ENCODE data around the gene INS. TPM values are rescaled to one million over a fixed set of nuclear protein-coding genes. Genes with fewer than 3 reads are reported as not detected.

INS gene
- total RNA-seq, 1 donor from 2014 or later: not detected

DNA sequence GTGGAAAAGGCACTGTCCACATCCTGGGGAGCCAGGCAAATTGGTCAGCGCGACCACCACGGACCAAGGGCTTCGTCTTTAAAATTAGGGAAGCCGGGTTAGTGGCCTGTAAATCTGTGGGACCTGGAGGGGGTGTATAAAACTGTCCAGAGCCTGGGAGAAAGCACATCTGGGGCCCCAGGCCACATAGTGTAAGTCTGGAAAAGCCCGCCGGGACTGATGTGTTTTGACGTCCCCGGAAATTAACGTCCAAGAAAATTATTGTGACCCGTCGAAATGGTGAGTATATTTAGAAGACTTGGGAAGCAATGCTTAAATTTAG lies 17.6 kb downstream of the INS start:
- FAIRE-seq (no peak), DNase-seq (ENCODE audit: low read depth) (no peak)
- TF ChIP-seq EZH2 (IDR thresholded peaks at IDR 0.05; ENCODE audit: insufficient read depth, low read length): no peak
- TF ChIP-seq CTCF (IDR thresholded peaks at IDR 0.05; ENCODE audit: insufficient read depth, low read depth, low read length): no peak
- no peak overlapping the region for H3K27ac Mint-ChIP-seq (ENCODE audit: unreplicated experiment)
- H3K36me3 ChIP-seq (ENCODE audit: insufficient read depth, low read length): no peaks in the 10 kb centered on the region
- peaks cover 76% of the 10 kb centered on the region for H3K27me3 ChIP-seq (ENCODE audit: insufficient read depth, low read length)
- no peaks in the 10 kb centered on the region for H3K4me1 ChIP-seq (ENCODE audit: insufficient read depth, low read length)
- no peaks in the 10 kb centered on the region for H3K79me2 ChIP-seq (ENCODE audit: insufficient read depth, low read length)
- H3K9ac ChIP-seq (ENCODE audit: low read length): no peak overlapping the region
- no peaks in the 10 kb centered on the region for H3K9me3 Mint-ChIP-seq (ENCODE audit: unreplicated experiment)
- H3K4me3 Mint-ChIP-seq (ENCODE audit: unreplicated experiment): no peak overlapping the region
- no peaks in the 10 kb centered on the region for H3K36me3 Mint-ChIP-seq (ENCODE audit: low read depth, unreplicated experiment)
- H3K4me2 ChIP-seq (ENCODE audit: low read length): no peak overlapping the region
- H2AFZ ChIP-seq (ENCODE audit: low read depth, low read length): no peak overlapping the region
- no peaks in the 10 kb centered on the region for H3K4me1 Mint-ChIP-seq (ENCODE audit: low read depth, unreplicated experiment)
- H3K27ac ChIP-seq (ENCODE audit: low read depth, low read length): no peak overlapping the region
- peaks cover 66% of the 10 kb centered on the region for H3K27me3 Mint-ChIP-seq (ENCODE audit: low read depth, unreplicated experiment)
- H3K4me3 ChIP-seq (ENCODE audit: insufficient read depth, low read depth, low read length): no peak overlapping the region
- no peaks in the 10 kb centered on the region for H3K9me3 ChIP-seq (ENCODE audit: insufficient read depth, low read depth, low read length)
- H4K20me1 ChIP-seq (ENCODE audit: insufficient read depth, low read length): peaks cover 10% of the 10 kb centered on the region

GRCh38 chr11:2142762-2143202 lies 18.2 kb downstream of the INS start:
- Mint-ChIP-seq H3K27me3 (ENCODE audit: low read depth, unreplicated experiment) (peaks cover 62% of the 10 kb centered on the region), H3K27ac (ENCODE audit: unreplicated experiment) (no peak overlapping the region), H3K9me3 (ENCODE audit: unreplicated experiment) (no peaks in the 10 kb centered on the region), H3K36me3 (ENCODE audit: low read depth, unreplicated experiment) (no peaks in the 10 kb centered on the region), H3K4me1 (ENCODE audit: low read depth, unreplicated experiment) (no peaks in the 10 kb centered on the region), H3K4me3 (ENCODE audit: unreplicated experiment) (no peak overlapping the region)
- Histone ChIP-seq H3K9me3 (ENCODE audit: insufficient read depth, low read depth, low read length) (no peaks in the 10 kb centered on the region), H3K27ac (ENCODE audit: low read depth, low read length) (no peak overlapping the region), H3K79me2 (ENCODE audit: insufficient read depth, low read length) (no peaks in the 10 kb centered on the region), H3K27me3 (ENCODE audit: insufficient read depth, low read length) (peaks cover 71% of the 10 kb centered on the region), H3K4me2 (ENCODE audit: low read length) (no peak overlapping the region), H4K20me1 (ENCODE audit: insufficient read depth, low read length) (peaks cover 10% of the 10 kb centered on the region), H3K4me1 (ENCODE audit: insufficient read depth, low read length) (no peaks in the 10 kb centered on the region), H3K9ac (ENCODE audit: low read length) (no peak overlapping the region), H2AFZ (ENCODE audit: low read depth, low read length) (no peak overlapping the region), H3K4me3 (ENCODE audit: insufficient read depth, low read depth, low read length) (no peak overlapping the region), H3K36me3 (ENCODE audit: insufficient read depth, low read length) (no peaks in the 10 kb centered on the region)
- DNase-seq (ENCODE audit: low read depth) (peak; percentile 12), FAIRE-seq (no peak)
- no peak for TF ChIP-seq EZH2 (IDR thresholded peaks at IDR 0.05; ENCODE audit: insufficient read depth, low read length)

DNA sequence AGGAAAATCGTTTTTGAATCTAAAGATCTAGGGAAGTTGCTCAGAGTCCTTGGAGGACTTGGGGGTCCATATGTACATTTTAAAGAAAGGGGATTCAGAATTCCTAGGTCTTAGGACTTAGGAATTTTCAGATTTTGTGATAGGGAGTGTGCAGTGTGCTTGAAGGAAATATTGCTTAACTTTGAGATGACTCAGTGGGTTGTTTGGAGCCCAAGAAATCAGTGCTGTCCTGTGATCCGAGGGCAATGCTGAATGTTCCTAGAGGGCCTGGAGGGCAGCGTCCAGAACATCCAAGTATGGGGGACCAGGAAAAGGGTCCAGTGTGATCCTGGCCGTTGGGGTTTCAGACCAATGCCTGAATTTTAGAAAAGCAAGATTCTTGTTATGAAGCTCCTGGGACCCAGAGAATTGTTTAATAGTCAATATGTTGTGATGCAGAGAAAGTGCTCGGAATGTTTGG lies 18.7 kb downstream of the INS start:
- H3K27me3 Mint-ChIP-seq (ENCODE audit: low read depth, unreplicated experiment): peaks cover 61% of the 10 kb centered on the region
- FAIRE-seq: no peak
- peaks cover 71% of the 10 kb centered on the region for H3K27me3 ChIP-seq (ENCODE audit: insufficient read depth, low read length)
- no peak overlapping the region for H3K4me3 Mint-ChIP-seq (ENCODE audit: unreplicated experiment)
- DNase-seq (ENCODE audit: low read depth): peak; percentile 6
- H3K4me1 ChIP-seq (ENCODE audit: insufficient read depth, low read length): no peaks in the 10 kb centered on the region
- H3K27ac ChIP-seq (ENCODE audit: low read depth, low read length): no peak overlapping the region
- H3K4me2 ChIP-seq (ENCODE audit: low read length): no peak overlapping the region
- H3K27ac Mint-ChIP-seq (ENCODE audit: unreplicated experiment): no peak overlapping the region
- no peaks in the 10 kb centered on the region for H3K9me3 ChIP-seq (ENCODE audit: insufficient read depth, low read depth, low read length)
- no peaks in the 10 kb centered on the region for H3K36me3 ChIP-seq (ENCODE audit: insufficient read depth, low read length)
- H3K4me3 ChIP-seq (ENCODE audit: insufficient read depth, low read depth, low read length): no peak overlapping the region
- H4K20me1 ChIP-seq (ENCODE audit: insufficient read depth, low read length): peaks cover 10% of the 10 kb centered on the region
- H3K4me1 Mint-ChIP-seq (ENCODE audit: low read depth, unreplicated experiment): no peaks in the 10 kb centered on the region
- H3K79me2 ChIP-seq (ENCODE audit: insufficient read depth, low read length): no peaks in the 10 kb centered on the region
- no peak for TF ChIP-seq EZH2 (IDR thresholded peaks at IDR 0.05; ENCODE audit: insufficient read depth, low read length)
- TF ChIP-seq CTCF (IDR thresholded peaks at IDR 0.05; ENCODE audit: insufficient read depth, low read depth, low read length): no peak
- H3K36me3 Mint-ChIP-seq (ENCODE audit: low read depth, unreplicated experiment): no peaks in the 10 kb centered on the region
- H3K9ac ChIP-seq (ENCODE audit: low read length): no peak overlapping the region
- no peak overlapping the region for H2AFZ ChIP-seq (ENCODE audit: low read depth, low read length)
- no peaks in the 10 kb centered on the region for H3K9me3 Mint-ChIP-seq (ENCODE audit: unreplicated experiment)
